SK-N-SH (cell line): ENCODE data around the gene MTMR8. TPM values are rescaled to one million over a fixed set of nuclear protein-coding genes. Genes with fewer than 3 reads are reported as not detected.

Experiments
- CTCF ChIA-PET: fragments of 300-600, 350-600 bp; formaldehyde crosslinking; extraction: SDS; loops from one replicate; lab custom pipeline; 2021; lab: Yijun Ruan, JAX
- POLR2A ChIA-PET: fragments of 350-600 bp; sonication (Branson Sonifier 250); formaldehyde crosslinking; extraction: SDS; loops from one replicate; lab custom pipeline; 2020; ENCODE audit warnings: antibody characterized with exemption, inconsistent platforms; lab: Yijun Ruan, JAX
- DNase-seq: peaks from one replicate; pipeline ENCODE4 v3.0.0; 2012
- H2AFZ ChIP-seq: fragments of 200-600 bp; sonication (generic); 2 replicates; pipeline ENCODE4 v1.8.1; 2016; ENCODE audit warnings: antibody characterized with exemption, mild to moderate bottlenecking, low read depth
- H3F3A ChIP-seq: fragments of 200-600 bp; sonication (generic); replicated peaks from 2 replicates; pipeline ENCODE3; 2016; ENCODE audit warnings: antibody characterized with exemption, mild to moderate bottlenecking; ENCODE audit not compliant: insufficient read depth
- H3K27ac ChIP-seq, 2 experiments: fragments of 200-500 bp in 1 of 2; fragments of 200-600 bp in 1 of 2; sonication (Bioruptor generic) in 1 of 2; sonication (generic), shearing (Covaris generic) in 1 of 2; 2 replicates each; pipeline versions ENCODE4 v1.5.1 to v1.6.1; 2014 to 2016; ENCODE audit warnings: low read depth in 2 of 2, inconsistent platforms in 1 of 2, low read length in 1 of 2, mild to moderate bottlenecking in 1 of 2, mixed read lengths in 1 of 2
- H3K27me3 ChIP-seq: fragments of 200-600 bp; sonication (generic), shearing (Covaris generic); 2 replicates; pipeline ENCODE4 v1.6.1; 2016; ENCODE audit warnings: mixed run types; ENCODE audit not compliant: insufficient read depth
- H3K36me3 ChIP-seq, 2 experiments: fragments of 200-500 bp in 1 of 2; fragments of 200-600 bp in 1 of 2; sonication (Bioruptor generic) in 1 of 2; sonication (generic) in 1 of 2; replicated peaks in 1 of 2; 2 replicates each; pipeline versions ENCODE3 to v1.5.1; 2014 to 2016; ENCODE audit warnings: low read length in 1 of 2, mild to moderate bottlenecking in 1 of 2; ENCODE audit not compliant: insufficient read depth in 2 of 2, control insufficient read depth in 1 of 2
- H3K4me1 ChIP-seq, 2 experiments: fragments of 200-500 bp in 1 of 2; fragments of 200-600 bp in 1 of 2; sonication (Bioruptor generic) in 1 of 2; sonication (generic), shearing (Covaris generic) in 1 of 2; 2 replicates each; pipeline versions ENCODE4 v1.5.1 to v1.6.1; 2014 to 2016; ENCODE audit warnings: low read depth in 1 of 2, low read length in 1 of 2, mixed run types in 1 of 2; ENCODE audit not compliant: insufficient read depth in 2 of 2, control insufficient read depth in 1 of 2
- H3K4me2 ChIP-seq: fragments of 200-600 bp; sonication (generic), shearing (Covaris generic); 2 replicates; pipeline ENCODE4 v1.6.1; 2017; ENCODE audit warnings: mixed run types
- H3K4me3 ChIP-seq, 2 experiments: fragments of 200-500 bp in 1 of 2; fragments of 200-600 bp in 1 of 2; sonication (Bioruptor generic) in 1 of 2; sonication (generic), shearing (Covaris generic) in 1 of 2; 2 replicates each; pipeline versions ENCODE4 v1.5.1 to v1.8.1; 2014 to 2016; ENCODE audit warnings: low read depth in 2 of 2, inconsistent platforms in 1 of 2, low read length in 1 of 2, mild to moderate bottlenecking in 1 of 2, mixed read lengths in 1 of 2, moderate library complexity in 1 of 2
- H3K79me2 ChIP-seq: fragments of 200-600 bp; sonication (generic); 2 replicates; pipeline ENCODE4 v1.8.1; 2017; ENCODE audit warnings: mild to moderate bottlenecking; ENCODE audit not compliant: insufficient read depth
- H3K9ac ChIP-seq: fragments of 200-600 bp; sonication (generic); 2 replicates; pipeline ENCODE4 v1.6.1; 2017; ENCODE audit warnings: mixed run types
- H3K9me2 ChIP-seq: fragments of 200-600 bp; sonication (generic); 2 replicates; pipeline ENCODE4 v1.6.1; 2017; ENCODE audit warnings: mixed run types
- H3K9me3 ChIP-seq: fragments of 200-600 bp; sonication (generic); 2 replicates; pipeline ENCODE4 v1.6.1; 2017; ENCODE audit warnings: mixed run types, mild to moderate bottlenecking, moderate library complexity
- H4K20me1 ChIP-seq: fragments of 200-600 bp; sonication (generic); 2 replicates; pipeline ENCODE4 v1.6.1; 2017; ENCODE audit warnings: mild to moderate bottlenecking, mixed run types; ENCODE audit not compliant: insufficient read depth
- CHD2 ChIP-seq: fragments of 150-350 bp; IDR thresholded peaks from 2 replicates; pipeline ENCODE4 v1.6.1; 2018; ENCODE audit warnings: low read length; ENCODE audit not compliant: partially characterized antibody
- CTCF ChIP-seq: fragments of 200-600 bp; sonication (generic); IDR thresholded peaks from 2 replicates; pipeline ENCODE4 v1.6.1; 2017; ENCODE audit warnings: antibody characterized with exemption, mild to moderate bottlenecking, moderate library complexity
- EP300 ChIP-seq, 2 experiments: IDR thresholded peaks; 2 replicates each; pipeline versions ENCODE4 v1.4.0 to v1.6.1; 2012; ENCODE audit warnings: borderline replicate concordance in 1 of 2, low read depth in 1 of 2, low read length in 1 of 2
- FOXJ3 ChIP-seq: sonication (generic); formaldehyde crosslinking; IDR thresholded peaks from 2 replicates; pipeline ENCODE4 v1.5.1; 2020; ENCODE audit warnings: mild to moderate bottlenecking, missing genetic modification reagents
- FOXM1 ChIP-seq: IDR thresholded peaks from 2 replicates; pipeline ENCODE4 v1.4.0; 2012; ENCODE audit warnings: low read depth, mild to moderate bottlenecking
- GABPA ChIP-seq: IDR thresholded peaks from 2 replicates; pipeline ENCODE4 v1.4.0; 2012; ENCODE audit warnings: low read depth, mild to moderate bottlenecking
- IRF3 ChIP-seq: fragments of 150-350 bp; IDR thresholded peaks from 2 replicates; pipeline ENCODE4 v1.6.1; 2016; ENCODE audit warnings: mild to moderate bottlenecking, low read depth, low read length
- JUND ChIP-seq: IDR thresholded peaks from 2 replicates; pipeline ENCODE4 v1.4.0; 2012
- MAX ChIP-seq: IDR thresholded peaks from 2 replicates; pipeline ENCODE4 v1.4.0; 2012; ENCODE audit warnings: low read depth
- MEF2A ChIP-seq: IDR thresholded peaks from 2 replicates; pipeline ENCODE4 v1.4.0; 2012; ENCODE audit warnings: low read depth, borderline replicate concordance
- MXI1 ChIP-seq: IDR thresholded peaks from 2 replicates; pipeline ENCODE4 v1.6.1; 2012; ENCODE audit warnings: mild to moderate bottlenecking, low read depth, low read length, improper control_type of control experiment
- NRF1 ChIP-seq: IDR thresholded peaks from 2 replicates; pipeline ENCODE4 v1.6.1; 2012; ENCODE audit warnings: low read depth, mild to moderate bottlenecking, low read length
- PBX3 ChIP-seq: IDR thresholded peaks from 2 replicates; pipeline ENCODE4; 2012
- POLR2AphosphoS5 ChIP-seq: IDR thresholded peaks from 2 replicates; pipeline ENCODE4 v1.6.1; 2012; ENCODE audit warnings: low read depth, low read length
- RAD21 ChIP-seq: IDR thresholded peaks from 2 replicates; pipeline ENCODE4 v1.6.1; 2012; ENCODE audit warnings: mild to moderate bottlenecking, low read length
- RCOR1 ChIP-seq: fragments of 150-350 bp; IDR thresholded peaks from 2 replicates; pipeline ENCODE4 v1.6.1; 2017; ENCODE audit warnings: antibody characterized with exemption, low read length
- RFX5 ChIP-seq: IDR thresholded peaks from 2 replicates; pipeline ENCODE4 v1.6.1; 2012; ENCODE audit warnings: mild to moderate bottlenecking, improper control_type of control experiment, low read length
- RXRA ChIP-seq: IDR thresholded peaks from 2 replicates; pipeline ENCODE4 v1.4.0; 2012; ENCODE audit warnings: low read depth, mild to moderate bottlenecking, borderline replicate concordance
- TAF1 ChIP-seq: IDR thresholded peaks from 2 replicates; pipeline ENCODE4 v1.6.1; 2012; ENCODE audit warnings: low read depth, mild to moderate bottlenecking, low read length, moderate library complexity, borderline replicate concordance
- TCF12 ChIP-seq: IDR thresholded peaks from 2 replicates; pipeline ENCODE4 v1.4.0; 2012
- TEAD4 ChIP-seq: IDR thresholded peaks from 2 replicates; pipeline ENCODE4 v1.4.0; 2012; ENCODE audit warnings: mild to moderate bottlenecking, borderline replicate concordance; ENCODE audit not compliant: insufficient read depth
- USF1 ChIP-seq: IDR thresholded peaks from 2 replicates; pipeline ENCODE4 v1.4.0; 2012; ENCODE audit warnings: low read depth, borderline replicate concordance
- USF2 ChIP-seq: fragments of 150-350 bp; IDR thresholded peaks from 2 replicates; pipeline ENCODE4 v1.6.1; 2017; ENCODE audit warnings: antibody characterized with exemption, low read length, low read depth, borderline replicate concordance
- YY1 ChIP-seq: IDR thresholded peaks from 2 replicates; pipeline ENCODE4 v1.4.0; 2012; ENCODE audit warnings: low read depth, mild to moderate bottlenecking
- ZBTB33 ChIP-seq: IDR thresholded peaks from 2 replicates; pipeline ENCODE4 v1.4.0; 2012; ENCODE audit warnings: low read depth, borderline replicate concordance
- WGBS: methylation state at CpG from one replicate; pipeline ENCODE4 v1.1.6; 2017; ENCODE audit warnings: low lambda C conversion rate; 5-methylcytosine and 5-hydroxymethylcytosine counted together
- polyA plus RNA-seq, 3 experiments: library from polyadenylated mRNA; depleted of rRNA; stranded (reverse); fragments of >200 nt; gene quantifications; 2 replicates each; pipeline ENCODE4 v1.2.3, GENCODE V29; 2012

Gene MTMR8
- 0.21 and 0.35 TPM in 2 replicates for polyA plus RNA-seq (2012; rRNA removed)
- polyA plus RNA-seq (2012; cell fraction: cytosol; rRNA removed), result 0.27 and 0.31 TPM in 2 replicates
- polyA plus RNA-seq (2012; cell fraction: nucleus; rRNA removed), result 0.14 and 0.67 TPM in 2 replicates

- H3K9me3 ChIP-seq, result no peaks in the 10 kb centered on the region
- CTCF ChIA-PET, result no interaction called here
- DNase-seq, result peak; percentile 75
- POLR2A ChIA-PET, result no interaction called here
- no peaks in the 10 kb centered on the region for H3F3A ChIP-seq
- no peaks in the 10 kb centered on the region for H3K9me2 ChIP-seq
- H3K4me3 ChIP-seq, result peak within 1 kb of the TSS; percentile 62
- WGBS, result 15% methylated on average over 36 of the region's 40 CpGs
- H3K27me3 ChIP-seq, result no peaks in the 10 kb centered on the region
- peak within 1 kb of the TSS; percentile 88 for H2AFZ ChIP-seq
- H3K4me2 ChIP-seq, result peak within 1 kb of the TSS; percentile 74
- no peak within 1 kb of the TSS for H3K27ac ChIP-seq
- H4K20me1 ChIP-seq, result no peaks in the 10 kb centered on the region
- H3K36me3 ChIP-seq, result no peaks in the 10 kb centered on the region
- peak within 1 kb of the TSS; percentile 36; the same call in 1 of the 2 replicates for H3K9ac ChIP-seq
- no peaks in the 10 kb centered on the region for H3K79me2 ChIP-seq
- no peaks in the 10 kb centered on the region; a peak in 1 of 4 replicates for H3K4me1 ChIP-seq
- TF ChIP-seq RXRA (no peak), USF1 (peak; percentile 72; the same call in 1 of the 2 replicates), FOXM1 (no peak), YY1 (peak; percentile 94), NRF1 (no peak), EP300 (IDR thresholded peaks at IDR 0.05; ENCODE audit: borderline replicate concordance in 1 of 2, low read depth in 1 of 2, low read length in 1 of 2) (no peak), FOXJ3 (CRISPR knock-in tag) (no peak), RFX5 (no peak), PBX3 (no peak), TAF1 (no peak), RAD21 (no peak), CTCF (no peak), GABPA (no peak), TCF12 (no peak), MXI1 (no peak), MEF2A (no peak), IRF3 (no peak), ZBTB33 (peak; percentile 98), TEAD4 (no peak), CHD2 (peak; percentile 99), RCOR1 (no peak), USF2 (no peak), JUND (no peak), MAX (no peak), POLR2AphosphoS5 (no peak)
Observed at GRCh38 chrX:64394874-64395567, at the start of gene MTMR8. Gene MTMR8 (minus strand): TSS chrX:64395452. CDS start chrX:64395363, 89 bp downstream.
